Suppressor macrophage treated with lipopolysaccharide for 1 hour (primary cell): ENCODE measurements around the gene MED10.
A peak's percentile ranks its signal among the peaks of the same experiment; 100 is the strongest.

Source experiments
- DNase-seq, 3 donors: peaks; one replicate each; pipeline ENCODE4 v3.0.0-alpha.2; 2020 to 2022

The MED10 gene, protein sequence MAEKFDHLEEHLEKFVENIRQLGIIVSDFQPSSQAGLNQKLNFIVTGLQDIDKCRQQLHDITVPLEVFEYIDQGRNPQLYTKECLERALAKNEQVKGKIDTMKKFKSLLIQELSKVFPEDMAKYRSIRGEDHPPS

GRCh38 chr5:6377905-6378765 is at the start of gene MED10:
TSS of gene MED10 (minus strand) at chr5:6378547. CDS start at chr5:6378483, 64 bp downstream.
- DNase-seq = peak; percentile 94 to 96 (median 96)

DNA sequence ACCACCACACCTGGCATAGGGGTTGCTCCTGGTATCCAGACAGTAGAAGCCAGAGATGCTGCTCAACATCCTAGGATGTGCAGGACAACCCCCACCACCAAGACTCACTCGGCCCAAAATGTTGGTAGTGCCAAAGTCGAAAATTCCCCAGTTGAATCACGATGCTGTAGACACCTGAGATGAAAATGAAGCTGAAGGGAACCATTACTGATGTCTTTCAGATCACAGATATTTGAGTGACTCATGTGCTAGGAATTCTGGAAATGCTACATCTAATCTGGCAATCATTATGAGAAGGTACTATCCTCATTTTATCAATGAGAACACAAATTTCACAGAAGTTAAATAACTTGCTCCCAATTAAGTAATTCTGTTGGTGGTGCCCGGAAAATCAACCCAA is 49.3 kb upstream of the MED10 start:
- DNase-seq = no peak

DNA sequence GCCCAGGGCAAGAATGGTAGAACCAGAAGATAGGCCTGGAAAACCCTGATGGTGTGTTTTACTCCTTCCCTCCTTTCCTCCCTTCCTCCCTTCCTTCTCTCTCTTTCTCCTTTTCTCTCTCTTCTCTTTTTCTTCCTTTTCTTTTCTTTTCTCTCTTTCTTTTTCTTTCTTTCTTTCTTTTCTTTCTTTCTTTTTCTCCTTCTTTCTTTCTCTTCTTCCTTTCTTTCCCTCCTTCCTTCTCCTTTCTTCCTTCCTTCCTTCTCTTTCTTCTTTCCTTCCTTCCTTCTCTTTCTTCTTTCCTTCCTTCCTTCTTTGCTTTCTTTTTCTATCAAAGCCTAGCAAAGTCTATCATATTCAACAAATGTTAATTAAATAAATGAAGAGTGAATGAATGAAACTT is 46.4 kb upstream of the MED10 start:
- DNase-seq = no peak

GRCh38 chr5:6424110-6424659 is 45.8 kb upstream of the MED10 start:
- no peak for DNase-seq

DNA sequence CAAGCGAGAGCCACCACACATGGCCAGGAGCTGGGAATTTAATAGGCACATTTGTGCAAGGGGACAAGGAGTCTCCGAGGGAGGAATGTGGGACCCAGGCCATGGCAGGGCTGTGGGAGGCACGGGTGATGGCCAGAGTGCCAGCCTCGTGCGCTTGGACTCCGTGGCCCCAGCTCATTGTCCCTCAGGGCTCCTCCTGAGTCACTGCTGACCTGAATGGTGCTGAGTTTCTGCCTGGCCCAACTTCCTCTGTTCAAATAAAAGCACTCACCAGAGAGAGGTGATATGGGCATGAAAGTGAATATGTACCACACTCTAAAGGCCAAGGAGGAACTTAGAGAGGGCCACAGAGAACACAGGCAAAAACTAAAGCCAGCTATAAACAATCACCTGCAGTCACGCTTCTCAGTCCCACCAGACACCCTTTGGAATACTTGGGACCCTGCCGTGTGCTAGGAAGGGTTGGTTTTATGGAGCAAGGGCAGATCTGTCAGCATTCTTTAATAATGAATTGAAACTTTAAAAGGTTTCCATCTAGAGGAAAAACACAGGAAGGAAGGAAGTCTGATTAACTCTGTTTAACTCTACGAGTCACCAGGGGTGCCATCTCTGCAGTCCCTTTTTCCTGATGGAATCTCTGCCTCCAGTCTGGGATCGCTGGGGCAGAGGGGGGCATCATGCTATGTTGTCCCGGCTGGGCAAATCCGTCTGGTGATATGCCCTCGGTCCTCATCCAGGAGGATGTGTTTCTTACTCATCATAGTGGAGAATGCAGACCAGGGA is 45.2 kb upstream of the MED10 start:
- no peak for DNase-seq

DNA sequence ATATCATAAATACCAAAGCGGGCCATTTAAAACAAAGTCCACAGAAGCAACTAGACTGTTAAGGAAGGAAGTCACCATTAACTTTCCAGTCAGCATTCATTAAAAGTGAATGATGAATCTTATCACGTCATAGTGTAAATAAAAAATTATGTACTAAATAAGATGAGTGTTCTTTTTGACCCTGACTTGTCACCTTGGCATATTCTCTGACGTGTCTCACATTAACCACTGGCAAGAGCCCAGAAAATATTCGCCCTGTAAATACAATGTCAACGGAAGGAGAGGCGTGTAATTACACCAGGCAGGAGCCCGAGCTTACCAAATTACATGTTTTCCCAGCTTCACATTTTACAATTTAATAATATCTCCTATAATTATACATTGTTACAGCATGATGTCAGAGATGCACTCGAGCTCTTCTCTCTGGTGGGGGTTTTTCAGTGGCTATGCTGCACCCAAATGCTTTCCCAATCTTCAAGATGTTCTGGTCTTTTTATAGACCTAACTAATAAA is 41.0 kb upstream of the MED10 start:
- DNase-seq = no peak

- DNase-seq = no peak
Measured at GRCh38 chr5:6418679-6419276, 40.4 kb upstream of the MED10 start.

GRCh38 chr5:6417657-6418056 is 39.3 kb upstream of the MED10 start:
- no peak for DNase-seq

GRCh38 chr5:6412811-6413210 is 34.5 kb upstream of the MED10 start:
- no peak for DNase-seq

- no peak for DNase-seq
Measured at GRCh38 chr5:6411141-6411540, 32.8 kb upstream of the MED10 start.

GRCh38 chr5:6410421-6410820 is 32.1 kb upstream of the MED10 start:
- no peak for DNase-seq

DNA sequence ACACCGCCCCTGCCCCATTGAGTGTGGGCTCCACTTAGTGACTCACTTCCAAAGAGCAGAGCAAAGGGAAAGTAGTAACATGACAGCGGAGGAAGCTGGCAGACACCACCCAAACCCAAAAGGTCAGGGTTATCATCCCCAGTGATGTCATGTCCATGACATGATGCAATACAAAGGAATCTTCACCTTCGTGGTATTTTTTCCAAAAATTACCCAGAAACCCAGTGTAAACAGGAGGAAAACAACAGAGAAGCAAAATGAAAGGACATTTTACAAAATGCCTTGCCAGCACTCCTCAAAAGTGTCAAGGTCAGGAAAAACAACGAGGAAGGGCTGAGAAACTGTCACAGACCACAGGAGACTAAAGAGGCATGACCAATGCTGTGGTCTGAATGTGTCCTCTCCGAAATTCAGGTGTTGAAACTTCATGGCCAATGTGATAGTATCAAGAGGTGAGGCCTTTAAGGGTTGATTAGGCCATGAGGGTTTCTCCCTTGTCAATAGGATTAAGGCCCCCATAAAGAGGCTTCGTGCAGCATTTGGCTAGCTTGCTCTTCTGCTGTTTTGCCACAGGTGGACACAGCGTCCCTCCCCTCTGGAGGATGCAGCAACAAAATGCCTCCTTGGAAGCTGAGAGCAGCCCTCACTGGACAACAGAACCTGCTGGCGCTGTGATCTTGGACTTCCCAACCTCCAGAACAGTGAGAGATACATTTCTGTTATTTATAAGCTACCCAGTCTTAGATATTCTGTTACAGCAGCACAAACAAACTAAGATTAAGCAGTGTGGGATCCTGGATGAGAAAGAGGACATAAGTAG is 30.5 kb upstream of the MED10 start:
- DNase-seq = peak in 1 of 3 donors; percentile 2

DNA sequence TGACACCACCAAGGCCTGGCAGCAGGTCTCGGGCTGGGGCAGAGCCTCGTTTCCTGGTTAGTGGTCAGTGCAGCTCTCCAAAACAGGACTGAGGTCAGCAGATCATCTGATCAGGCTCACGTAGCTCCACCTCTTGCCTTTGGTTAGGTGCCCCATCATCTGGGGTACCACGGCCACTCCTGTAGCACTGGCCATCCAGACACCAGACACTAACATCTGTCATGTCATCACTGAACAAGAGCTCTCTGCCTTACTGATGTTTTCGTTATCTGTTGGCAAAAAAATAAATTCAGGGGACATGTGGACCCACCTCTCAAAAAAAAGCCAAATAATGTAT is 29.9 kb upstream of the MED10 start:
- DNase-seq = no peak

DNA sequence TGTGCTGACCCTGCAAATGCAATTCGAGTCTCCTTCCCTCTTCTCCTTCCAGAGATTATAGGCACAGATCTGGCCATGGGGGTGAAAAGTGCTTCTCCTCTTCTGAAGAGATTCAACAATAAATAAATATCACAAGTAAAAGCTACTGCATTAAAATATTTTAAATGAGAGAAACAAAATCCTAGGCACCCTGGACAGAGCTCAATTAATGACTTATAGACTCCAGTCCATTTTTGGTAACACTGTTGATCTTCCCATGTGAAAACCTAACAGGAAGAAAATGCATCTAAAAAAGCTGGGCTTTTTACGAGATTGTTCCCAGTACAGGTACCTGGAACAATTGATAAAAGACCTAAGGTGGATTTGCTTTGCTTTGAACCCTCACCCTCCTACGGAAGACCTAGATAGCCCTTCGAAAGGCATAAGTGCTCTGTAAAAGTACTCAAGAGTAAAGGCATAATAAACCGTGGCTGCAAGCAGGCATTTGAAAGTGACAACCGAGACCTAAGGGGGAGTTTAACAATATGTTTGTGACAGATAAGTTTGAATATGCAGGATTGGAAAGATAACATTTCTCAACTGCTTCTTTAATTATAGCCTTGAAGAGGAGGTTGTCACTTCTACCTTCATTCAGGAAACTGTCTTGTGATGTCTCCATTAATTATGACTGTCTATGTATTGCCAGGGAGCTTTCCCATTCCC is 29.4 kb upstream of the MED10 start:
- no peak for DNase-seq

DNA sequence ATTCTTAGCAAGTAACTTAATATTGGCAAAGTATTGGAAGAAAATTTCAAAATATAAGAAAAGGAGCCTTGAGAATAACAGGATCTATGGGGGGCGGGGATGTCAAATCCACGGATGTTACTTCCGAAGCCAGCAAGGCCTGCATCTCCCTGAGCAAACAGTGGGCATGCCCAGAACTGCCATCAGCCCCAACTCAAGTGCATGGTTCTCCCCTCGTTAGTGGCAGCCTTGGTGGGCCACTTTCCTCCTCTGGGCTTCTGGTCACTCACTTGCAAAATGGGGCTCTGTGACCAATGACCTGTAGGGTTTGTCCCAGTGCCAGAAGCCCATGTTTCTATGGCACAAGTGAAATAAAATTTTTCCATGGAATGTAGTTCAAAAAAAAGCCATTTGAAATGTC is 27.2 kb upstream of the MED10 start:
- DNase-seq = no peak

GRCh38 chr5:6404129-6404528 is 25.8 kb upstream of the MED10 start:
- DNase-seq = peak in 1 of 3 donors; percentile 9

- DNase-seq = no peak
Measured at GRCh38 chr5:6403416-6403815, 25.1 kb upstream of the MED10 start.

- DNase-seq = no peak
Measured at GRCh38 chr5:6402939-6403338, 24.6 kb upstream of the MED10 start.

- DNase-seq = no peak
Measured at GRCh38 chr5:6401410-6401809, 23.1 kb upstream of the MED10 start.

DNA sequence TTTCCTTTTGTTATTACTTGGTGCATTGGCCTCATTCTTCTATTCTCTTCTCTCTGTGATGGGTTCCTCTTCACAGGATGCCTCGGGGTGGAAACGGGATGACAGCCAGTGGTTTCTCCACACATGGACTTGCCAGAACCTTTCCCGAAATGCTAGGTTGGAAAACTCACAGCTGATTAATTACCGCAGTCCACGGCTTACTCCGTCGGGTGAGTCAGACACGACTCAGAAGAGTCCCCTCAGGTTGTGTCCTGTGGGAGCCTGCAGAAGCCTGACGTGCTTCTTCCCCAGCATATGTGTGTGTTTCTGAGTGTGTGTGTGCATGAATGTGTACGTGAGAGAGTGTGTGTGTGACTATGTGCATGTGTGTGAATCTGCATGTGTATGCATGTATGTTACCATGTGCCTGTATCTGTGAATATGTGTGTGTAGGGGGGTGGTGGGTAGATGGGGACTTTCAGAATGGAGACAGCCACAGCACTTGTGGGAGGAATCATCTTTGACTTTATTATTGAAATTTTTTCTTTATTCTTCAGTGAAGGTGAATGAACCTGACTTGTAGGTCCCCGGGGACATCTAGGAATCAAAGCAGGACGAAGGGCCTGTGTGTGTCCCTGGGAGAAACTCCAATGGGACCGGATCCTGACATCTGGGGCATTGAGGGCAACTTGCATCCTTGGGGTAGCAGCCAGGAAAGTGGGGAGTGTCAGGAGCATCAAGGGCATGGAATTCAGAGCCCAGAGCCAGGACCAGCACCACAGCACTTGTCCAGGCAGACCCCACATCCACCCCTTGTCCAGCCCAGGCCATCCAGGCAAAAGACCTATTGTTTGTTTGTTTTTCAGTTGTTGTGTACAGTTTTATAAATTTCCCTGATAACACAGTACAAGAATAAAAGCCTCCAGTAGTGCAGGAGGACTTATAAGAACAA is 21.9 kb upstream of the MED10 start:
- DNase-seq = no peak
